ENCODE results near the gene SLC47A1. TPM values are rescaled to one million over a fixed set of nuclear protein-coding genes. Genes with fewer than 3 reads are reported as not detected.
A peak's percentile ranks its signal among the peaks of the same experiment; 100 is the strongest.

The SLC47A1 gene
- total and polyA plus RNA-seq, 9 of the 15 experiments (the other 6 are each of a cell fraction or from before 2014, with no cell fraction given) = not detected

- Histone ChIP-seq H3K4me2 (ENCODE audit: insufficient read depth, low read length) (no peak overlapping the region), H3K36me3 (ENCODE audit: control insufficient read depth, insufficient read depth, low read length) (no peaks in the 10 kb centered on the region), H3K27ac (ENCODE audit: extremely low read depth, low read depth, low read length) (no peak overlapping the region), H3K27me3 (ENCODE audit: control insufficient read depth in 2 of 2, insufficient read depth in 2 of 2, low read length in 2 of 2) (peaks cover 0 to 5% of the 10 kb centered on the region in 2 experiments; a peak in 1 of 5 replicates), H3K9me1 (ENCODE audit: control insufficient read depth, insufficient read depth, low read length) (no peaks in the 10 kb centered on the region), H2AFZ (ENCODE audit: low read depth, low read length) (no peak overlapping the region), H3K4me3 (no peak overlapping the region), H4K20me1 (replicated peaks; ENCODE audit: control insufficient read depth, insufficient read depth, low read length) (no peaks in the 10 kb centered on the region), H3K4me1 (replicated peaks in 1 of 2; ENCODE audit: control insufficient read depth in 2 of 2, insufficient read depth in 2 of 2, low read length in 2 of 2) (no peaks in the 10 kb centered on the region), H3K79me2 (ENCODE audit: control insufficient read depth, insufficient read depth, low read length) (no peaks in the 10 kb centered on the region), H3K9me3 (replicated peaks; ENCODE audit: control insufficient read depth, insufficient read depth, low read depth, low read length) (no peaks in the 10 kb centered on the region), H3K9ac (ENCODE audit: insufficient read depth in 1 of 2, low read depth in 2 of 2, low read length in 2 of 2) (no peak overlapping the region)
- in situ Hi-C loops (cut with MboI) = loop anchor here (5.0 kb wide), 1 partner anchor 248 kb away; no protein-coding TSS in a partner anchor
- FAIRE-seq (peak; percentile 86), DNase-seq (ENCODE audit: extremely low read depth in 1 of 4, low spot score in 3 of 4) (peak; percentile 32 to 64 (median 38)), ATAC-seq (peak; percentile 74)
- intact Hi-C loops (cut with micrococcal nuclease) = loop anchor here (1.0 to 10.0 kb wide), 3 partner anchors 132 to 252 kb away; no protein-coding TSS in a partner anchor
- 7% methylated on average over 13 of the region's 13 CpGs for WGBS (ENCODE audit: insufficient coverage, low coverage, missing lambda C conversion rate)
- no TSS peak for BruUV-seq (replicated peaks)
- CTCF ChIA-PET (ENCODE audit: low intra/inter-chr PET ratio) = interaction anchor here (0.7 to 1.5 kb wide), 2 partner anchors 251 to 252 kb away, joined by 4 to 6 read pairs; no protein-coding TSS in a partner anchor
- POLR2A ChIA-PET = no interaction called here
- TF ChIP-seq FOXA3 (CRISPR knock-in tag; conservative IDR thresholded peaks at IDR 0.05 in 1 of 2, IDR thresholded peaks at IDR 0.05 in 1 of 2) = no peak
- peak; percentile 73 for TF ChIP-seq SMC3 (conservative IDR thresholded peaks at IDR 0.05; ENCODE audit: insufficient read depth, low read depth, low read length)
- no peak for TF ChIP-seq NR2C1 (IDR thresholded peaks at IDR 0.05)
- TF ChIP-seq NR2C1 (tag; IDR thresholded peaks at IDR 0.05) = no peak
- TF ChIP-seq ZNF165 (CRISPR knock-in tag; IDR thresholded peaks at IDR 0.05; ENCODE audit: borderline replicate concordance) = no peak
- TF ChIP-seq ATF7 (IDR thresholded peaks at IDR 0.05) = peak; percentile 69; the same call in 1 of the 2 replicates
- TF ChIP-seq PRPF4 (IDR thresholded peaks at IDR 0.05; ENCODE audit: insufficient read depth, low read depth, low read length, poor library complexity, severe bottlenecking) = no peak
- TF ChIP-seq TBL1XR1 (IDR thresholded peaks at IDR 0.05; ENCODE audit: low read length in 2 of 2) = no peak
- TF ChIP-seq SP2 (IDR thresholded peaks at IDR 0.05; ENCODE audit: extremely low read depth, low read depth, low read length, poor library complexity, severe bottlenecking) = no peak
- TF ChIP-seq, protein P1, sequence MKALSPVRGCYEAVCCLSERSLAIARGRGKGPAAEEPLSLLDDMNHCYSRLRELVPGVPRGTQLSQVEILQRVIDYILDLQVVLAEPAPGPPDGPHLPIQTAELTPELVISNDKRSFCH (CRISPR knock-in tag; IDR thresholded peaks at IDR 0.05) = no peak
- TF ChIP-seq, protein P1 (tag; IDR thresholded peaks at IDR 0.05) = no peak
- TF ChIP-seq KDM5B (IDR thresholded peaks at IDR 0.05; ENCODE audit: insufficient replicate concordance, low read depth, low read length) = no peak
- TF ChIP-seq ZNF232 (CRISPR knock-in tag; IDR thresholded peaks at IDR 0.05) = no peak
- no peak for TF ChIP-seq ZNF134 (CRISPR knock-in tag; conservative IDR thresholded peaks at IDR 0.05)
- peak; percentile 71 for TF ChIP-seq ATF3 (IDR thresholded peaks at IDR 0.05)
- TF ChIP-seq ATF3 (CRISPR knock-in tag; conservative IDR thresholded peaks at IDR 0.05) = no peak
- TF ChIP-seq FIP1L1 (IDR thresholded peaks at IDR 0.05; ENCODE audit: low read depth, low read length, poor library complexity, severe bottlenecking) = no peak
- no peak for TF ChIP-seq COPS2 (conservative IDR thresholded peaks at IDR 0.05)
- no peak for TF ChIP-seq ZNF23 (CRISPR knock-in tag; IDR thresholded peaks at IDR 0.05)
- no peak for TF ChIP-seq PRMT5 (CRISPR knock-in tag; IDR thresholded peaks at IDR 0.05)
- no peak for TF ChIP-seq JUND (IDR thresholded peaks at IDR 0.05; ENCODE audit: borderline replicate concordance, low read depth, low read length)
- TF ChIP-seq JUND (tag; IDR thresholded peaks at IDR 0.05; ENCODE audit: borderline replicate concordance, low read depth, low read length) = peak; percentile 41; the same call in 1 of the 3 replicates
- TF ChIP-seq PHB2 (IDR thresholded peaks at IDR 0.05; ENCODE audit: low read depth) = no peak
- TF ChIP-seq FOS (IDR thresholded peaks at IDR 0.05; ENCODE audit: extremely low read depth, insufficient read length) = no peak
Observed at GRCh38 chr17:19513897-19514488, 19.7 kb upstream of the SLC47A1 start.

Data from K562 (cell line).